ENCODE measurements around the gene RALGPS1. TPM values are rescaled to one million over a fixed set of nuclear protein-coding genes. Genes with fewer than 3 reads are reported as not detected.
A peak's percentile ranks its signal among the peaks of the same experiment; 100 is the strongest.

Gene RALGPS1
- total and polyA plus RNA-seq, 2 of the 8 experiments (the other 6 are each of a cell fraction or from before 2014, with no cell fraction given), result 20.0 to 23.5 TPM

GRCh38 chr9:127095411-127095810 is 180.8 kb downstream of the RALGPS1 start:
- no peaks in the 10 kb centered on the region for H3K23me2 ChIP-seq (ENCODE audit: low read depth, low read length)
- no peaks in the 10 kb centered on the region for H3K9me3 ChIP-seq (ENCODE audit: insufficient read depth in 2 of 2, low read depth in 1 of 2, low read length in 1 of 2)
- POLR2A ChIA-PET (ENCODE audit: partially characterized antibody), result no interaction called here
- H2BK5ac ChIP-seq (ENCODE audit: low read depth, low read length), result no peak overlapping the region
- H3K9ac ChIP-seq (replicated peaks in 1 of 4; ENCODE audit: extremely low read depth in 1 of 4, low read depth in 3 of 4, low read length in 3 of 4), result 0 out of 7 replicates have a peak overlapping the region, but pooled peaks of 1 of the 4 experiments have one; percentile 12
- no peaks in the 10 kb centered on the region for H3K79me1 ChIP-seq (ENCODE audit: low read depth, low read length)
- no peak overlapping the region for H3K14ac ChIP-seq (ENCODE audit: insufficient read length)
- no peak overlapping the region for H3K4me3 ChIP-seq (ENCODE audit: extremely low read depth in 1 of 4, insufficient read depth in 2 of 4, low read depth in 3 of 4, low read length in 4 of 4)
- WGBS, 2 experiments (ENCODE audit: extremely low coverage in 1 of 2, insufficient coverage in 1 of 2, insufficient read length in 1 of 2, insufficient replicate concordance in 2 of 2, low coverage in 1 of 2, low lambda C conversion rate in 2 of 2, missing lambda C conversion rate in 1 of 2), result 92% methylated on average over 5 of the region's 5 CpGs; no CpG with 5 or more reads in 1 of the 2 experiments
- H3K18ac ChIP-seq (ENCODE audit: extremely low read depth, low read length), result no peak overlapping the region
- H2AFZ ChIP-seq (ENCODE audit: low read length), result no peak overlapping the region
- no peak overlapping the region for H2BK15ac ChIP-seq (ENCODE audit: low read length)
- no peak overlapping the region for H2BK120ac ChIP-seq (replicated peaks; ENCODE audit: low read depth, low read length)
- no peak overlapping the region for H4K5ac ChIP-seq (ENCODE audit: insufficient read length, low read depth, low read length)
- CTCF ChIA-PET (ENCODE audit: partially characterized antibody), result interaction anchor here (0.6 to 2.2 kb wide), 5 partner anchors 13 to 153 kb away, joined by 3 to 9 read pairs (median 4); no protein-coding TSS in a partner anchor
- no peak overlapping the region for H4K91ac ChIP-seq (replicated peaks; ENCODE audit: insufficient read length, low read length)
- TF ChIP-seq JUN (IDR thresholded peaks at IDR 0.05; ENCODE audit: low read depth, low read length) (no peak), SIN3A (conservative IDR thresholded peaks at IDR 0.05 in 1 of 2, IDR thresholded peaks at IDR 0.05 in 1 of 2; ENCODE audit: low read depth in 1 of 2, low read length in 2 of 2) (no peak), PHF8 (conservative IDR thresholded peaks at IDR 0.05; ENCODE audit: low read depth, low read length) (no peak)
- no peak overlapping the region for H3K27ac ChIP-seq (ENCODE audit: low read depth, low read length)
- H2BK20ac ChIP-seq (ENCODE audit: low read length), result no peak overlapping the region
- peaks cover 0 to 2% of the 10 kb centered on the region in 2 experiments for H4K20me1 ChIP-seq (replicated peaks in 1 of 2; ENCODE audit: control insufficient read depth in 1 of 2, insufficient read depth in 2 of 2, low read length in 2 of 2)
- H3K36me3 ChIP-seq (ENCODE audit: control insufficient read depth in 2 of 4, insufficient read depth in 4 of 4, low read length in 3 of 4), result no peaks in the 10 kb centered on the region
- FAIRE-seq (no peak), DNase-seq (ENCODE audit: low read depth in 1 of 2, low spot score in 2 of 2) (no peak)
- H3K79me2 ChIP-seq (ENCODE audit: control insufficient read depth in 1 of 2, insufficient read depth in 2 of 2, low read length in 2 of 2), result no peaks in the 10 kb centered on the region
- no peaks in the 10 kb centered on the region for H3K4me1 ChIP-seq (replicated peaks in 1 of 4; ENCODE audit: control insufficient read depth in 3 of 4, insufficient read depth in 4 of 4, low read length in 3 of 4)
- no peak overlapping the region for H4K8ac ChIP-seq (ENCODE audit: extremely low read depth, insufficient read depth, low read length)
- no peak overlapping the region for H2BK12ac ChIP-seq (ENCODE audit: low read depth, low read length)
- H2AK5ac ChIP-seq (ENCODE audit: low read depth, low read length), result no peak overlapping the region
- no peaks in the 10 kb centered on the region for H3K27me3 ChIP-seq (replicated peaks in 1 of 4; ENCODE audit: control insufficient read depth in 3 of 4, extremely low read depth in 1 of 4, insufficient read depth in 3 of 4, low read length in 3 of 4)
- no peak overlapping the region for H3K4ac ChIP-seq (replicated peaks; ENCODE audit: insufficient read length, low read depth, low read length)
- H3K23ac ChIP-seq (ENCODE audit: insufficient read length), result no peak overlapping the region
- H3K4me2 ChIP-seq (ENCODE audit: insufficient read depth in 1 of 2, low read depth in 2 of 2, low read length in 2 of 2), result no peak overlapping the region
- H3K56ac ChIP-seq (replicated peaks; ENCODE audit: insufficient read length, low read depth, low read length), result no peak overlapping the region

Data from H1 (cell line).